ENCODE measurements around the gene SPINK9.
A peak's percentile ranks its signal among the peaks of the same experiment; 100 is the strongest.
"Not testable (repeated sequence)": the region's sequence is repeated elsewhere in the genome, so short reads cannot be mapped to it uniquely, and the experiment has no call there.

Gene SPINK9

GRCh38 chr5:148335259-148335658 lies at the start of gene SPINK9:
TSS of gene SPINK9 (plus strand) at chr5:148335559. CDS start at chr5:148335614, 55 bp downstream.
- DNase-seq: no peak

- DNase-seq: peak; percentile 50 to 64
Measured at GRCh38 chr5:148290271-148291195, 44.8 kb upstream of the SPINK9 start.

GRCh38 chr5:148297731-148298130 lies 37.6 kb upstream of the SPINK9 start:
- no peak for DNase-seq

GRCh38 chr5:148306446-148306845 lies 28.9 kb upstream of the SPINK9 start:
- no peak for DNase-seq

GRCh38 chr5:148309019-148309418 lies 26.3 kb upstream of the SPINK9 start:
- DNase-seq: no peak

GRCh38 chr5:148309746-148310145 lies 25.6 kb upstream of the SPINK9 start:
- DNase-seq: no peak

- DNase-seq: no peak
Measured at GRCh38 chr5:148311484-148311883, 23.9 kb upstream of the SPINK9 start.

- DNase-seq: no peak
Measured at GRCh38 chr5:148312153-148312552, 23.2 kb upstream of the SPINK9 start, which contains the start of gene SPINK7. TSS of gene SPINK7 (plus strand) at chr5:148312423. CDS start at chr5:148312484, 61 bp downstream.

GRCh38 chr5:148314187-148314586 lies 21.2 kb upstream of the SPINK9 start:
- no peak for DNase-seq

GRCh38 chr5:148314731-148315130 lies 20.6 kb upstream of the SPINK9 start:
- no peak for DNase-seq

GRCh38 chr5:148320011-148320963 lies 15.1 kb upstream of the SPINK9 start:
- not testable (repeated sequence) for DNase-seq

GRCh38 chr5:148333262-148333849 lies 2.0 kb upstream of the SPINK9 start:
- DNase-seq: no peak

- no peak for DNase-seq
Measured at GRCh38 chr5:148336704-148337435, 1.5 kb downstream of the SPINK9 start.

- DNase-seq: no peak
Measured at GRCh38 chr5:148342371-148343045, 7.1 kb downstream of the SPINK9 start.

- no peak for DNase-seq
Measured at GRCh38 chr5:148343046-148343407, 7.7 kb downstream of the SPINK9 start.

GRCh38 chr5:148343603-148344487 lies 8.5 kb downstream of the SPINK9 start:
- no peak for DNase-seq

- no peak for DNase-seq
Measured at GRCh38 chr5:148347706-148348105, 12.3 kb downstream of the SPINK9 start.

- DNase-seq: no peak
Measured at GRCh38 chr5:148352696-148353095, 17.3 kb downstream of the SPINK9 start.

- DNase-seq: no peak
Measured at GRCh38 chr5:148353634-148354033, 18.3 kb downstream of the SPINK9 start.

- DNase-seq: no peak
Measured at GRCh38 chr5:148364343-148364742, 29.0 kb downstream of the SPINK9 start.

GRCh38 chr5:148368299-148368698 lies 32.9 kb downstream of the SPINK9 start:
- DNase-seq: no peak
